CD4-positive, alpha-beta T cell treated with Interleukin-17A for 4 hours (primary cell): Measurements from ENCODE around the gene ZNF48.

Experiments
- DNase-seq: peaks from one replicate; pipeline ENCODE4 v3.0.0-alpha.2; 2020; ENCODE audit warnings: mixed read lengths

The ZNF48 gene

DNA sequence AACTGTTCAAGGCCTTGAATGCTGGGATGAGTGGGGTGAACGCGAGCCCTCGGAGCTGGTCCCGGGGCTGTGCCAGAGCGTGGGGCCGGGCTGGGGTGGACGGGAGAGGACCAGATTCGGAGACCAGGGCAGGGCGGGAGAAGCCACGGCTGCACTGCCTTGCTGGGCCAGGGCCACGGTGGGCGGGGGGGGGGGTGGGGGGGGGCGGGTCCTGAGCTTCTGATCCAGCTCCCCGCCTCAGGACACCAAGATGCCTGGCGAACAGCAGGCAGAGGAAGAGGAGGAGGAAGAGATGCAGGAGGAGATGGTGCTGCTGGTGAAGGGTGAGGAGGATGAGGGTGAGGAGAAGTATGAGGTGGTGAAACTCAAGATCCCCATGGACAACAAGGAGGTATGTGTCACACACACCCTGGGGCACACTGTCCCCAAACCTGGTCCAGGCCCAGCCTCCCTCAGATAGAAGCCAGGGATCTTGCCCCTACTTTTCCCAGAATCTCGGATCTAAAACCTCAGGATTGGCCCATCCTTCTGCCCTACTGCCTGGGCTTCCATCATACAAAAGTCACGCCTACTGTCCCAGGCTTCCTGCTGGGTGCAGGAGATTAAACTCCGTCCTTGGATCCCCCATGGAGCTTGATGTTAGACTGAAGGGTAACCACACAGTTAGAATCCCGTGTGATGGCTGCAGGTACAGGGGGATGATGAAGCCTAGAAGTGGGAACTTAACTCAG is 12.7 kb downstream of the ZNF48 start:
- DNase-seq = no peak

DNA sequence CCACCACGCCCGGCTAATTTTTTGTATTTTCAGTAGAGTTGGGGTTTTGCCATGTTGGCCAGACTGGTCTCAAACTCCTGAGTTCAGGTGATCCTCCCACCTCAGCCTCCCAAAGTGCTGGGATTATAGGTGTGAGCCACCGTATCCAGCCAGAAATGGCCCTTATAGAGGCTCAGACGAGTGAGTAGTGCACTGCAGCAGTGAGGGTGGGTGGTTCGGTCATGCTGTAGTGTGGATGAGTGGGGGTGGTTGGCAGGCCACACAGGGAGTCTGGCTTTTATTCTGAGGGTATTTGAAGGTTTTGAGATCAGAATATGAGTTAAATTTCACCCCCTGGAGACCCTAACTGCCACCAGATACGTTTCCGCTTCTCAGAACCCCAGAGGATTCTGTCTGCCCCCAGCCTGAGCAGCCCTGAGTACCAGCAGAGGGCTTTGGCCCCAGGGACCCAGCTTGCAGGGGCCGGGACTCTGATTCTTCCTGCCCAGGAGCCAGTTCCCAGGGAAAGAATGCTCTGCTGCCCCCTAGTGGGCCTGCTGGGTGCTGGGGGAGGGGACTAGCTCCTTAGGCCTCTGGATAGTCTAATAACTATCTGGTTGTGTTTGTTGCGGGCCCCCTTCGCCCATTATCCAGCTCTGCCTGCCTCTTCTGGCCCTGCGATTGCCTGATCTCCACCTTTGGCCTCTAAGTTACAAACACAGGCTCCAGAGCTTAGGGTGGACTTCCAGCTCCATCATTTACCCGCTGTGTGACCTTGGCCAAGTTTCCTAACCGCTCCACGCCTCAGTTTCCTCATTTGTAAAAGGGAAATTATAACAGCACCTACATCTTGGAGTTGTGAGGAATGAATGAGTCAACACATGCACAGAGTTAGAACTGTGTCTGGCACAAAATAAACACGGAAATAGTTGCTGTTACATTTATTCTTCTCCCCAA is 14.2 kb downstream of the ZNF48 start:
- peak; percentile 97 for DNase-seq

GRCh38 chr16:30413112-30413806 is 18.0 kb downstream of the ZNF48 start:
- no peak for DNase-seq

GRCh38 chr16:30414159-30414558 is 18.9 kb downstream of the ZNF48 start:
- no peak for DNase-seq

DNA sequence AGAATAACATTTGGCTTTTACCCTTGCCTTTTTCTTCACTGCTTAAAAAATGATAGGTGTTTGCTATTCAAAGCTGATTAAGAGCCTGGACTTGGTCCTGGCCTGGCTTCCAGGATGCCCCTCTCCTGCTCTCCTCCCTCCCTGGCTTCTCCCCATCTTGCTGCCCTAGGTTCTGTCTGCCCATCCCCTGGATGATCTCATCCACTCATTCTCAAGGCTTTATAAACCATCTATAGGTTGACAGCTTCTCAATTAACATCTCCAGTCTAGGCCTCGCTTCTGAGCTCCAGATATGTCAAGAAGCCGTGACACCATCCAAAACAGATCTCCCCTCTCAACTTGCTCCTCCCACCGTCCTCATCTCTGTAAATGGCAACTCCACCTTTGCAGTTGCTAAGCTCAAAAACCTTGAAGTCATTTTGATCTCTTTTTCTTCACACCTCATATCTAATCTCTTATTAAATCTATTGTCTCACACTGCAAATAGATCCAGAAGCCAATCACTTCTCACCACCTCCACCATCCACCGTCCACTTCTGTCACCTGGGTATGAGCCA is 20.9 kb downstream of the ZNF48 start:
- no peak for DNase-seq

DNA sequence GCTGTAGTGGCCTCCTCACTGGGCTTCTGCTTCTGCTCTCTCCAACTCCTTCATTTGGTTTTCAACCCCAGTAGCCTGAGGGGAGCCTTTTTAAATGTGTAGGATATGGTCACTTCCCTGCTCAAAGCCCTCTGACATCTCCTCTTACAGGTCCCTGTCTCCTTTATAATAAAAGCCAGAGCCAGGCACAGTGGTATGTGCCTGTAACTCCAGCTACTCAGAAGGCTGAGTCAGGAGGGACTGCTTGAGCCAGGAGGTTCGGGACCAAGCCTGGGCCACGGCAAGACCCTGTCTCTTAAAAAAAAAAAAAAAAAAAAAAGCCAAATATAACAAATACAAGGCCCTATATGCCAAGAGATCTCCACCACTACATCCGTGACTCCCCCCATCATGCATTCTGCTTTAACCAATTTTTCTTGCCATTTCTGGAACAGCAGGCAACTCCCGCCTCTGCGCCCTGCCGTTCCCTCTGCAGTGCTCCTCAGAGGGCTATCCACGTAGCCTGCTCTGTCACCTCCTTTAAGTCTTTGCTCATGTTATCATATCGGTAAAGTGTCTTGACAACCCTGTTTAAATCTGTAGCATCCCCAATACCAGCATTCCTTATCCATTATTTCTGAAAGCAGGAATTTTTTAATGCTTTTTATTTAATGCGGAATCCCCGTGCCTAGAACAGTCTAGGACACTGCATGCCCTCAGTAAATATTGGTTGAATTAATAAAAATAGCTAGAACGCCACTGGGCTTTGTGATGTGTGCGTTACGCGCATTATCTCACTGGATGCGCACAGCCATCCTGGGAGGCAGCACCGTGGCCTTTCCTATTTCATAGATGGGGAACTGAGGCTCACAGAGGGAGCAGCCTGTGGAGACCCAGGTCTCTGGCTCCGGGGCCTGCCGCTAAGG is 21.7 kb downstream of the ZNF48 start:
- no peak for DNase-seq

DNA sequence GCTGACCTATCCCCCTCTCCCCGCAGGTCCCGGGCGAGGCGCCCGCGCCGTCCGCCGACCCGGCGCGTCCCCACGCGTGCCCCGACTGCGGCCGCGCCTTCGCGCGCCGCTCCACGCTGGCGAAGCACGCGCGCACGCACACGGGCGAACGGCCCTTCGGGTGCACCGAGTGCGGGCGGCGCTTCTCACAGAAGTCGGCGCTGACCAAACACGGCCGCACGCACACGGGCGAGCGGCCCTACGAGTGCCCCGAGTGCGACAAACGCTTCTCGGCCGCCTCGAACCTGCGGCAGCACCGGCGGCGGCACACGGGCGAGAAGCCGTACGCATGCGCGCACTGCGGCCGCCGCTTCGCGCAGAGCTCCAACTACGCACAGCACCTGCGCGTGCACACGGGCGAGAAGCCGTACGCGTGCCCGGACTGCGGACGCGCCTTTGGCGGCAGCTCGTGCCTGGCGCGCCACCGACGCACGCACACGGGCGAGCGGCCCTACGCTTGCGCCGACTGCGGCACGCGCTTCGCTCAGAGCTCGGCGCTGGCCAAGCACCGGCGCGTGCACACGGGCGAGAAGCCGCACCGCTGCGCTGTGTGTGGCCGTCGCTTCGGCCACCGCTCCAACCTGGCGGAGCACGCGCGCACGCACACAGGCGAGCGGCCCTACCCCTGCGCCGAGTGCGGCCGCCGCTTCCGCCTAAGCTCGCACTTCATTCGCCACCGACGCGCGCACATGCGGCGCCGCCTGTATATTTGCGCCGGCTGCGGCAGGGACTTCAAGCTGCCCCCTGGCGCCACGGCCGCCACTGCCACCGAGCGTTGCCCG is 22.5 kb downstream of the ZNF48 start:
- peak; percentile 92 for DNase-seq

GRCh38 chr16:30418350-30419181 is 23.3 kb downstream of the ZNF48 start:
- DNase-seq = no peak

DNA sequence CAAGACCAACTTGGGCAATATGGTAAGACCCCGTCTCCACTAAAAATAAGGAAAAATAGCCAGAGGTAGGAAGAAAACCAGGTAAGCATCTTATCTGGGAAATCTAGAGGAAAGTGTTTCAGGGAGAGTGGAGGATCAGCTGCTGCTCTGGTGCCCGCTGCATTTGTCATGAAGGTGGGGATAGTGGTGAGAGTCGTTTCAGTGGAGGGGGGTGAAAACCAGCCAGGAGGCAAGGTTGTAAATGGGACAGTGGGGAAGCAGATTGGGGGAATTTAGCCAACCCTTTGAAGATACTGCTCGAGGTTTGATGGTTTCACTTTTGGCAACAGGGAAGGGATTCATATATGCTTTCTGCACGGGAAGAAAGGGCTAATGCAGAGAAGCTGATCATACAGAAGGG is 25.8 kb downstream of the ZNF48 start:
- no peak for DNase-seq

DNA sequence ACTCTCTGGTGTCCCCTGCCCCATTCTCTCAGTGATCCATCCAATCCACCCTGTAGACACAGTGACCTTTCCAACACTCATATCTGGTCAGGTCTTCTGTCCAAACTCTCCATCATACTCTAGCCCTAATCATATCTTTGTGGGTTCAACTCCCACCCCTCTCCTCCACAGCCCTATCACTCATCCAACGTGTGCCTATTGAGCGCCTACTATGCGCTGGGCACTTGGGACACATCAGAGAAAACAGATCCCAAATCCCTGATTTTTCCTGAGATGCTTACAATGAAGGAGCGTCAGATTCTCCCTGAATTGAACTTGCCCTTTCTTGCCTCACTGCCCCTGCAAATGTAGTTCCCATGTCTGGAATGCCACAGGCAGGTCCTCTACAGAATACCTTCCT is 32.8 kb downstream of the ZNF48 start:
- no peak for DNase-seq

DNA sequence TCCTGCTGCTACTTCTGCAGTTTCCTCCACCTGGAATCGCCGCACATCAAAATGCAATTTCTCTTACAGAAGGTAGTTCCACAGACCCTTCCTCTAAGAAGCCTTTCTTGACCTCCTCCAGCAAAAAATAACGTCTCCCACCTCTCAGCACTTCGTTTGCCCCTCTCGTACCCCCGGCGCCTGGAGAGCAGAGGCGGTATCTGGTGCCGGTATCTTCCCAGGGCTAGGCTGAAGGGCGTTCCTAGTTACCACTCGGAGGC is 34.1 kb downstream of the ZNF48 start:
- DNase-seq = no peak

DNA sequence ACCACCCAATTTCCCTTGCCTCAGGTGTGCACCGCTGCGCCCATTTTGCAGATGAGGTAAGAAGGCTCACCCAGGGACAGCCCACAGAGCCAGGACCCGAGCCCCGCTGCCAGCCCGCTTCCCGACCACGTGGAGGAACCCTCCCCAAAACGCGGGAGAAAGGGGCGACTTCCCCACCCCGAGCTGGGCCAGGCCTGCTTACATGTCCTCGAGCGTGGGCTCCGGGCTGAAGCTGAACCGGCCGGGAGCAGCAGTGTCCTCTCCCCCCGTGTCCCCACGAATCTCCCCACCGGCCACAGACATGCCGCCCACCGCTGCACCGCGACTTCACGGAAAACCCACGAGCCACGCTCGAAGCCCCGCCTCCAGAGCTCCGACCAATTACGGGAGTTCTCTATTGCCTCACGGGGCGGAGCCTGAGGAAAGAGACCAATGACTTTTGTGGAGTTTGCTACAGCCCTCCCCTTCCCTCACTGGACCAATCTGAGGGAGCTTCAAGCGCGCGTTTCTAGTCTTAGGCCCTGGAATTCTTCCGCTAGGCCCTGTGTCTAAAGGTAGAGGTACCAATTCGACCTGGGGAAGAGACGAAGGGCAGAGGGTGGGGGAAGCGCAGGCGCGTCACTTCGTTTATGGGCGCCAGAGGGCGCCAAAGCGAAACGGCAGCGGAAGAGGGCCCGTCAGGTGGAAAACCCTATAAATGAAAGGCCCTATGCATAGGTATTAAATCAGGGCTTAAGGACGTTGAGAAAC is 34.6 kb downstream of the ZNF48 start, which contains the start of gene DCTPP1:
TSS of gene DCTPP1 (minus strand) at position 353 of the 750 bp plus-strand sequence. CDS start at position 303, 50 bp downstream.
- peak; percentile 97 for DNase-seq

- DNase-seq = no peak
Observed at GRCh38 chr16:30430428-30430970, 35.3 kb downstream of the ZNF48 start.

DNA sequence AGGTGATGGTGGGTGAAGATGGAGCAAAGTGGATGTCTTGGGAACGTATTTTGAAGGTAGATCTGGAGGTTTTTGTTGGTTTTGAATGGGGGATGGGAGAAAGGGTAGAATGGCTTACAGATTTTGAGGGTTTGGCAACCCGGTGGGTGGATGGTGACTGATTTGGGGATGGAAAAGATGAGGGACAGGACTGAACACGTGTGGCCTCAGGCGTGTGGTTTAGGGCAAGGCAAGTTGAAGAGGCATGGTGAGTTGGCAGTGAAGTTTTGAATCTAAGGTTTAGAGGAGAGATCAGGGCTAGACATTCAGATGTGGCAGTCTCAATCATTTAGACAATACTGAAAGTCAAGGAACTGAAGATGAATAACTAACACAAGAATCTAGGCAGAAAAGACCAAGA is 39.6 kb downstream of the ZNF48 start:
- DNase-seq = no peak

- DNase-seq = no peak
Observed at GRCh38 chr16:30437511-30438046, 42.4 kb downstream of the ZNF48 start.

DNA sequence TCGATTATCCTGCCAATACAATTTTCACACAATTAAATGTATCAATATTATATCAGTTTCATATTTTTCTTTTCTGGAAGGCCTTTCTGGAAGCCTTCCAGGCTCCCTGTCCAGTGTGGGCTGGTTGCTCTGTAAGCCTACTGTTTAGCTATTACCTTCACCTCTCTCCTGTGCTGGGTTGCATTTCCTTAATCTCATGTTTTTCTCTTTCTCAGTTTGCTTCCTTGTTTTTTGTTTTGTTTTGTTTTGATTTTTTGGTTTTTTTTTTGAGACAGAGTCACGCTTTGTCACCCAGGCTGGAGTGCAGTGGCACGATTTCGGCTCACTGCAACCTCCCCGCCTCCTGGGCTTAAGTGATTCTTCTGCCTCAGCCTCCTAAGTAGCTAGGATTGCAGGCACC is 43.6 kb downstream of the ZNF48 start:
- no peak for DNase-seq

DNA sequence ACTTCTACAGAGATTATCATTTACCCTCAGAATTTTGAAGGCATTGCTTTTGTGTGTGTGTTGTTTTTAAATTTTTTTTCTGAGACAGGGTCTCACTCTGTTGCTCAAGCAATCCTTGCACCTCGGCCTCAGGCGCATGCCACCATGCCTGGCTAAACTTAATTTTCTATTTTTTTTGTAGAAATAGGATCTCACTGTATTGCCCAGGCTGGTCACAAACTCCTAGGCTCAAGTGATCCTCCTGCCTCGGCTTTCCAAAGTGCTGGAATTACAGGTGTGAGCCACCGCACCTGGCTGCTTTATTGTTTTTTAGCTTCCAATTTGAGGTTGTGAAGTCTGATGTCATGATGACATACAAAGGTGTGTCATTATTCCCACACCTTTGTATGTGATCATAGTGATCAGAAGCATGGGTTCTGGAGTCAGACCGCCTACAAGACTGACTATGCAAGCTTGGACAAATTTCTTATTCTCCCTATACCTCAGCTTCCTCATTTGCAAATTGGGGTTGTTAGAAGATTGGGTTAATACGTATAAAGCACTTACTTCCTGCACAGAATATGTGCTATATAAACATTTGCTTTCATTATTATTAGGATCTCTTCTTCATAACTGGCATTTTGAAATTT is 44.6 kb downstream of the ZNF48 start:
- DNase-seq = no peak

GRCh38 chr16:30443631-30444030 is 48.4 kb downstream of the ZNF48 start:
- DNase-seq = no peak
